Right kidney (tissue), 1 donor: ENCODE measurements around the gene EIF4G1.

Experiments used
- DNase-seq: peaks from one replicate; pipeline ENCODE4 v3.0.0-alpha.2; 2016

EIF4G1 gene

DNA sequence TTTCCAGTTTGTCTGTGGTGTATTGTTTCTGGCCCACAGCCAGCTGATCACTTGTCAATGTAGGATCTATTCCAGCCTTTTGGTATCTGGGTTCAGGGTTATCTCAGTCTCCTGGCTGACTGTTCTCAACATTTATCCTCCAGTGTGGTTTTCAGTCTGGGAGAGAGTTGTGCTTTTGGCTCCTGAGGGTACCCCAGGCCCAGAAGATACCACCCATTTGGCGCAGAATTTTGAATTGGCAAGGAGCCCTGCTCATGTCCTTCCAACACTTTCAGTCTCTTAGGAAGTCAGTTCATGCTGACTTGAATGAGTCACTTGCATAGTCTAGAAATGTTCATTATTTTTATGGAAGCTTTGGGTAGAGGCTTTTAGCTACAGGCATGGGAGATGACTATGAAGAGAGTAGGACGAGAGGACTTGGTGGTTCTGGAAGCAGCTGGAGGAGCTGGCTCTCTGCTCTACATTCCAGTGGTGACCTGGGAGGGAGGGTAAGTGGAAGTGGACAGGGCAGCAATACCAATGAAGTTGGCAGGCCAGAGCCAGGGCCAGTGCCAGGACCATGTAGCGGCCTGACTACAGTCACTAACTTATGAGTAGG lies 54.3 kb downstream of the EIF4G1 start:
- DNase-seq: no peak

DNA sequence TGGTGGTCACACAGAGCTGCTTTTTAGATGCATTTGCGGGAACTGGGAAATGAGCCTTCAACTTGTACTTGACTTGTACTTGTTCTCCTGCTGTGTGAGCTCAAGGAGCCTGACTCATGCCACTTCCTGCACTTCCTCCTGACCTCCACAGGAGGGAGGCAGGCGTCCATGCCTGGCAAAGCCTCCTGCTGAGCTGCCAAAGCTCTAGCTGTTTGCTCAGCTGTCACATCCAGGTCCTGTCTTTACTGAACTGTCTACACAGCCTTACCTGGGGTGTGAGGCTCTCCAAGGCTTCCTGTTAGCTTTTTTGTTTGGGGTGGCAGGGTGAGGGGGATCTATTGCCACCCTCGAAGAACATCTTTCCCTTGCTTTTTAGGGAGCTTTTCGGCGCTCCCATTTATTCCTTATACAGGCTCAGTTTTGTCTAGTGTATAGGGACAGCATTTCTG lies 57.2 kb downstream of the EIF4G1 start:
- peak; percentile 32 for DNase-seq

DNA sequence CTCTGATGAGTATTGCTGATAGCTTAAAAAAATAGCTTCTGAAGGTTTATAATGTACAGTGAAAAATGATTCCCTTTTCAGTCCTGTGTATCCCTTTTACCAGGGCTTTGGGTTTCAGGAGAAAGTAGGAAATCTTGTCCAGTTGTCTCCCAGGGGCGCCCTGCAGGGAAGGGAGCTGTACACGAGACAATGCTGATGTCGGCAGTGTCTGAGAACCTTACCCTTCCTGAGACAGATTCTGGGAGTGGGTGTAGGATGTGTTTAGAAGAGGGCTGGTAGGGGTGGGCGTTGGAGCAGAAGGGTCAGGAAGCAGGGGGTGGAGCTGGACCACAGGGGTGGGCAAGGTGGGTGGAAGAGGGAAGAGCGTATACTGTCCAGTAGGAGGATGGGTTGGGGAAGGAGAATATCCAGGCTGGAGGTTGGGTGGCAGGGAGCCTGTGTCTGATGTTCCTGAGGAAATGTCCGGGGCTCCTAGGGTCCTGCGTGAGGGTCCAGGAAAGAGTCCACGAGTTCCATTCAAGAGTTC lies 58.0 kb downstream of the EIF4G1 start:
- no peak for DNase-seq

DNA sequence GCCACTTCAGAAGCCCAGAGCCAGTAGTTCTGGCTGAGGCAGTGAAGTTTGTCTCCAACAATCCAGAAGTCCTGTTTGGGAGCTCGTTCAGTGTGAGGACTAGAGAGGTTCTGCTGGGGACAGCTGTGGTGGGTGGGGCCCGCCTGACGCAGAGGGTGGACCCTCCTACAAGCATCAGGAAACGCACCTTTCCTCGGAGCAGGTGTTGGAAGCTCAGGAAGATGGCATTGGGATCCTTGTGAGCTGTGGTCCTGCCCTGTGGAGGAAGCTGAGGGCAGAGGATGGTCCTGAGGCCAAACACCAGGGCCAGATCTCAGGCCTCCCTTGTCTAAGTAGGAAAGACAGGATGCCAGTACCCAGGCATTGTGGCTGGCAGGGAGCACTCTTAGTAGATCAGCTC lies 58.5 kb downstream of the EIF4G1 start:
- no peak for DNase-seq

DNA sequence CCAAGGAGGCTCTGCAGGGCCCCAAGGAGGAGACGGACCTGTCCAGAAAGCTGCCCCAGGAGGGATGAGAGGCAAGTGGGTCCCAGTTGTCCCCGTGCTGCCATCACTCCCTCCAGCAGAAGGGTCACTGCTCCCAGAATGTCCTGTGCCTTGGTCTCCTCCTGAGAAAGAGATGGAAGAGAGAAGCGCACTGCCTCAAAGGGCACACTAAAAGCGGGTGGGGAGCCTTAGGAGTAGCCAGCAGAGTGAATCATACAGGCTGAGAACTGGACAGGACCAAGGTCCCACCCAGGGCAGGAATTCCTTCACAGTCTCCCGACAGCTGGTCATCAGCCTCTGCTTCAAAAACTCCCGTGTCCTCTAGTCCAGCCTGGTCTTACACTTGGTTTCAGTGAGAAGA lies 59.0 kb downstream of the EIF4G1 start:
- no peak for DNase-seq

DNA sequence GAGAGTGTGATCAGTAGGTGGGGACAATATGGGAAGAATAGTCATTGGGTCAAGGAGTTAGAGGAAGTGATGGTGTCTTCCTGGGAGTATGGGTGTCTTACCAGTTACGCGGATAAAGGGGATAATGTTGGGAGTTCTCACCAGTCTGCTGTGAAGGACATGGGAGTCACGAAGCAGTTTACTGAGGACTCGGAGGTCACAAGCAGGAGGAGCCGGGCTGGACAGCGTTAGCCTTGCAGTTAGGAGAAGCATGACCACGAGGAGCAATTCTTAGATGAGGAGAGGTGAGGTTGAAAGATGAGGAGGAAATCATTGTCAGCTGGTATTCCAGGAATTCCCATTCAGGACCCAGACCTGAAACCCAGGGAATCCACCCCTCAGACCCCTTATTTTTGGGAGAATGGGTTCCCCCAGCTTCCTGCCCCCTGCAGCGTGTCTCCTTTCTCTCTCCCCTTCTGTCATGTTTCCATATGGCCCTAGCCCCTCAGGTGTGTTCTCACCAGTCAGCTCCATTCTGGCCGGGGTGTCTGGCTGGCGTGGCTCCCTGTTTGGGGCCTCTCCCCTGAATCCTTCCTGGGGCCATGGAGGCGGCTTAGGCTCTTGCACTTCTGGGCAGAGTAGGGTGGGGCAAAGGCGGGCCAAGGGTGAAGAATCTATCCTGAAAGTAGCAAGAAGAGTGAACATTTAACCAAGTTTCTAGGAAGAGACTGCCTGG lies 61.5 kb downstream of the EIF4G1 start:
- DNase-seq: no peak

DNA sequence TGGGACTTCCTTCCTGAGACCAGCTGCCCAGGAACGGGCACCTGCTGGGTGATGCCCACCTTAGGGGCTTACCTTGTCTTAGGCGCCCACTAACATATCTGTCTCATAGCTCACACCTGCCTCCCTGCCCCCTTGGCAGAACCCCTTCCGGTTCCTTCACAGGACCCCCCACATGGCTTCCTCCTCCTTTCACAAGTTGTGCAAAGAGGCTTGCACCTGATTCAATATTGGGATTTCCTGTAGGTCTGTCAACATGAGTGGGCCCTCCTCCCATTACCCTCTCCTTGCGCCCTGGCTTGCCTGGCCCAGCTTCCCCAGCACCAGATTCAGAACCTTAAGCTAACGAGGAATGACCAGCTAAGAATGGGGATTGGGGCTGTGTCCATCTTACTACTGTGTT lies 63.0 kb downstream of the EIF4G1 start:
- DNase-seq: no peak

DNA sequence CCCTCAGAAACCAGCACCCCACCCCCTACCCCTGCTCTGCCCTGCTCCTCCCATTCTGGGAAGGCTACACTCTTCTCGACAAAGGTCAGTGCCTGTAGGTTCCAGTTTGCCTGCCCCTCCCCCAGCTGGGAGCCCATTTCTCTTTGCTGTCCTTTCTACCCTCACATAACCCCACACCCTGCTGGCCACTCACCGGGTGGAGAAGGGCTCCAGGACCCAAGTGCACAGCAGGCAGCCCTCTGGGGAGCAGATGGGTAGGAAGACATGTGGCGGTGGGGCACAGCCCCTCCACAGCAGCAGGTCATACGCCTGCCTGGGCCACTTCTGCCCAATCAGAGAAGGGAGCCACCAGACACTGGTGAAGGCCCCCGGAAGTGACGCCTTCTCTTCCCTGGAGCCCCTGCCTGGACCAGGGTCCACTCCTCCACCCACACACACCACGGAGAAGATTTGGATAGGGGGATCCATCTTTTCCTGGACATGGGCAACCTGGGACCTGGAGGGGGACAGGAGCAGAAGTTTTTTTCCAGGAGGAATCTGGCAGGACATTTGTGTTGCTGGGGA lies 63.6 kb downstream of the EIF4G1 start, which contains the start of gene THPO:
TSS of gene THPO (minus strand) at position 326 of the 564 bp plus-strand sequence. CDS start 1,948 bp downstream, outside the sequence.
- DNase-seq: peak; percentile 31

DNA sequence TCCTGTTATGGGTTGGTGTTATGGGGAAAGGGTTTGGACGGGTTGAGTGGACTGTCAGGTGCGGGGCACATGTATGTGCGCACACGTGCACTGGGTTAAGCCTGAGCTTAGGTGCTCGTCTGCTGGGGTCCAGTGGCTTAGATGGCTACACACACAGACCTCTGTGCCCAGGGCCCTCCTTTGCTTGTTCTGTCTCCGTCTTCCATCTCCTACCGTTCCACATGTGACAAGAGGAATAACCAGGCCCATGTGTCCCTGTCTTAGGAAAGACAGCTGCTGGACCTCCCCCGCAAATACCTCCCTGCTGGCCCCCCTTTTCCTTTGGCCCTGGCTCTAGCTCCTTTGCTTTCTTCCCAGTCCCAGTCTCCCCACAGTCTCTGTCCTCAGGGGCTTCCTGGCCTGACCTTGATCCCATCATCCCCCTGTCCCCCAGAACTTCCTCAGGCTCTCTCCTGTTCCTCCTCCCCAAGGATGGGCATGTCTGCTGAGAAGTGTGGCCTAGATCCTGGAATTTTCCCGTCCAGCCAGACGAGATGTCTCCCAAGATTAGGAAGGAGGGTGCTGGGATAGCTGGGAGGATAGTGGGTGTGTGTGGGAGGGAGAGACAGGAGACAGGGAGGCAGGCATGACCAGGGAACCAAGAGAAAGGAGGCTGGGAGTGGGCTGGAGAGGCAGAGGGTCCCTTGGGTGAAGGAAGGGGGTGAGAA lies 64.4 kb downstream of the EIF4G1 start:
- DNase-seq: peak; percentile 44

DNA sequence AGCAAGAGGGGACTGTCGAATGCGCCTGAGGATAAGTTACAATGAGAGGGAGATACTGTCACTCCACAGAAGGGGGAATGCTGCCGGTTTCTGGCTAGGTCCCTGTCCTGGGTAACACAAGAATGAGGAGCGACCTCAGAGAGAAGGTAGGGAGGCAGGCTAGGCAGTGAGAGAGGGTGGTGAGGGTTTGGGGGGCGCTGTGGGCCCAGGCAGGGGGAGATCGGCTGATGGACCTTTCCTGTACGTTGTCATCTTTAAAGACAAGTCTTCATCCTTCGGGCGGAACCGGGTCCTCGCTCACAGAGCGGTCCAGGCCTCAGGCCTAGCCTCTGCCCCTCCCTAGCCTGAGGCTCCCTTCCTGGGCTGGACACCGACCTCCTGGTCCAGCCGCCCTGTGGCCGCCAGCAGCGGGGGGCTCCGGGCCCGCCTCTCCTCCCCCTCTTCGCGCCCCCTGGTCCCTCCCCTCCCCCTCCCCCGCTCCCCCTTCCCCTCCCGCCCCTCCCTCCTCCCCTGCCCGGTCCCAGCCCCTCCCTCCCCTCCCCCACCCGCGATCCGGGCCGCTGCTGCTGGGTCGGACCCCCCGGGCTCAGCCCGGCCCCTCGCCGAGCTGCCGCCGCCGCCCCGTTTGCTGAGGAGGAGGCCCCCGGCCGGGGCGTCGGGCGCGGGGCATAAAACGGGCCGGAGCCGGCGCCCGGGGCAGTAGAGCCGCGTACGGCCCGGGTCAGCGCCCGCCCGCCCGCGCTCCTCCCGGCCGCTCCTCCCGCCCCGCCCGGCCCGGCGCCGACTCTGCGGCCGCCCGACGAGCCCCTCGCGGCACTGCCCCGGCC lies 65.2 kb downstream of the EIF4G1 start, which contains the start of gene CHRD:
TSS of gene CHRD (plus strand) at position 697 of the 827 bp plus-strand sequence. CDS start 265 bp downstream, outside the sequence.
- DNase-seq: peak; percentile 61

DNA sequence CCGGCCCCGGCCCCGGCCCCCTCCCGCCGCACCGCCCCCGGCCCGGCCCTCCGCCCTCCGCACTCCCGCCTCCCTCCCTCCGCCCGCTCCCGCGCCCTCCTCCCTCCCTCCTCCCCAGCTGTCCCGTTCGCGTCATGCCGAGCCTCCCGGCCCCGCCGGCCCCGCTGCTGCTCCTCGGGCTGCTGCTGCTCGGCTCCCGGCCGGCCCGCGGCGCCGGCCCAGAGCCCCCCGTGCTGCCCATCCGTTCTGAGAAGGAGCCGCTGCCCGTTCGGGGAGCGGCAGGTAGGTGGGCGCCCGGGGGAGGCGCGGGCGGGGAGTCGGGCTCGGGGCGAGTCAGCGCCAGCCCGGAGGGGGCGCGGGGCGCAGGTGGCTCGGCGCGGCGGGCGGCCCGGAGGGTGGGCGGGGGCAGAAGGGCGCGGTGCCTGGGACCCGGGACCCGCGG lies 65.8 kb downstream of the EIF4G1 start:
- DNase-seq: peak; percentile 50

DNA sequence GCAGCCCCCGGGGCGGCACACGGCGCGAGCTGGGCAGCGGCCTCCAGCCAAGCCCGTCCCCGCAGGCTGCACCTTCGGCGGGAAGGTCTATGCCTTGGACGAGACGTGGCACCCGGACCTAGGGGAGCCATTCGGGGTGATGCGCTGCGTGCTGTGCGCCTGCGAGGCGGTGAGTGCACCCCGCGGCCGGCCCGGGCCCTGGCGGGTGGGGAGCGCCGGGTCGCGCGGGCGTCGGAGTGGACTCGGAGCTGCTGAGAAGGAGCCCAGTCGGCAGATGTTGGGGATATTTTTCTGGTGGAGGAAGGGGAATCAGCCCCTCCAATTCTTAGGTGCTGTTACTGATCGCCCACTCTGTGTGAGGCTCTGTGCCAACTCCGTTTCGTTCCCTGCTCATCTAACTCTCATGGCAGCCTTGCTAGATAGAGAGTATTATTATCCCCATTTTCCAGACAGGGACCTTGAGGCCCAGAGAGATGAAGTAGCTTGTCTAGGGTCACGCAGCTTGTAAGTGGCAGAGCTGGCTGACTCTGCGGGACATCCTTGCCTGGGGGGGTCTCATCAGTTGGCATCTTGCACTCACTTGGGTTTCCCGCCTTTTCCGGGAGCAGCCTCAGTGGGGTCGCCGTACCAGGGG lies 66.3 kb downstream of the EIF4G1 start:
- DNase-seq: peak; percentile 65

DNA sequence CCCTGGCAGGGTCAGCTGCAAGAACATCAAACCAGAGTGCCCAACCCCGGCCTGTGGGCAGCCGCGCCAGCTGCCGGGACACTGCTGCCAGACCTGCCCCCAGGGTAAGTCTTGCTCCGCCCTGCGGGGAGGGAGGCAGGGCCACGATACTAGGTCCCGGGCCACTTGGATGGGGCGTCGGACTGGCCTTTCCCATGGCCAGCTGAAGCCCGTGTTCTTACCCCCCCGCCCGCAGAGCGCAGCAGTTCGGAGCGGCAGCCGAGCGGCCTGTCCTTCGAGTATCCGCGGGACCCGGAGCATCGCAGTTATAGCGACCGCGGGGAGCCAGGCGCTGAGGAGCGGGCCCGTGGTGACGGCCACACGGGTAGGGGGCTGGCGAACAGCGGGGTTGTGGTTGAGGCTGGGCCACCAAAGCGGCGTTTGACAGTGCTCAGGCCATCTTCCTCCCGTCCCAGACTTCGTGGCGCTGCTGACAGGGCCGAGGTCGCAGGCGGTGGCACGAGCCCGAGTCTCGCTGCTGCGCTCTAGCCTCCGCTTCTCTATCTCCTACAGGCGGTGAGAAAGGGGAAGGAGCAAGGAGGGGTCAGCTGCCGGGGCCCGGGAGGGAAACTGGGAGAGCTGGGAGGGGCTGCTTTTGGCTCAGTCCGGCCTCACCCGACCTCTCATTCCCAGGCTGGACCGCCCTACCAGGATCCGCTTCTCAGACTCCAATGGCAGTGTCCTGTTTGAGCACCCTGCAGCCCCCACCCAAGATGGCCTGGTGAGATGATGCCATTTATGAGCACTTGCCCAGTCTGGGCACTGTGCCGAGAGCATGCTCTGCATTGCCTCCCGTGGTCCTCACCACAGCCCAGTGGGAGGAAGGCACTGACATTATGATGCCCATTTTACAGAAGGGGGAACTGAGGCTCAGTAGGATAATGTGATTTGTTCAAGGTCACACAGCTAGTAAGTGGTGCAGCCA lies 67.1 kb downstream of the EIF4G1 start:
- peak; percentile 72 for DNase-seq

DNA sequence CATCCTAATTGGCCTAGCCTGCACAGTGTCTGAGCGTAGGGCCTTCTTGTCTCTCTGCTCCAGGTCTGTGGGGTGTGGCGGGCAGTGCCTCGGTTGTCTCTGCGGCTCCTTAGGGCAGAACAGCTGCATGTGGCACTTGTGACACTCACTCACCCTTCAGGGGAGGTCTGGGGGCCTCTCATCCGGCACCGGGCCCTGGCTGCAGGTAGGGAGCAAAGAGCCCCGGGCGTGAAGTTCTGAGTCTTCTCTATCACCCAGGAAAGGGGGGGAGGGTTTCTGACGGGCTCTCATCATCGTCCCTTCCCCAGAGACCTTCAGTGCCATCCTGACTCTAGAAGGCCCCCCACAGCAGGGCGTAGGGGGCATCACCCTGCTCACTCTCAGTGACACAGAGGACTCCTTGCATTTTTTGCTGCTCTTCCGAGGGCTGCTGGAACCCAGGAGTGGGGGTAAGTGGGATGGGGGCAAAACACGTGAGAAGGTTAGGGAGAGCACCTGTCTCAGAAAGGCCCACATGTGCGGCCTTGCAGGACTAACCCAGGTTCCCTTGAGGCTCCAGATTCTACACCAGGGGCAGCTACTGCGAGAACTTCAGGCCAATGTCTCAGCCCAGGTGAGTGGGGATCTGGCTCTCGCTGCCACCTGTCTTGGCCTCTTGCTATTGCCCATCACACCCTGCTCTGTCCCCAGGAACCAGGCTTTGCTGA lies 68.1 kb downstream of the EIF4G1 start:
- no peak for DNase-seq

DNA sequence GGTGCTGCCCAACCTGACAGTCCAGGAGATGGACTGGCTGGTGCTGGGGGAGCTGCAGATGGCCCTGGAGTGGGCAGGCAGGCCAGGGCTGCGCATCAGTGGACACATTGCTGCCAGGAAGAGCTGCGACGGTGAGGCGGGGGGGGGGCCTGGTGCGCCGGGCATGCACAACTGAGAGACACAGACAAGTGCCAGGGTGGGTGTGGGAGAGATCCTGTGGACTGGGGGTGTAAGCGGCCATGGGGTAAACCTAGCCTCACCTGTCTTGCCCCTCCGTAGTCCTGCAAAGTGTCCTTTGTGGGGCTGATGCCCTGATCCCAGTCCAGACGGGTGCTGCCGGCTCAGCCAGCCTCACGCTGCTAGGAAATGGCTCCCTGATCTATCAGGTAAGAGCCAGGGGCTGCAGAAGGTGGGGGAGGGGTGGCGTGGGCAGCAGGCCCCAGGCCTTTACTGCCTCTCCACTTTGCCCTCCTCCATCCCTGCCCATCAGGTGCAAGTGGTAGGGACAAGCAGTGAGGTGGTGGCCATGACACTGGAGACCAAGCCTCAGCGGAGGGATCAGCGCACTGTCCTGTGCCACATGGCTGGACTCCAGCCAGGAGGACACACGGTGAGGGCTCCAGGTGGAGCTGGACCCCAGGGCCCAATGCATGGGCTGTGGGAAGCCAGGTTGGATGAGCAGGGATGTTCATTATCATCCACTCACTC lies 68.8 kb downstream of the EIF4G1 start:
- no peak for DNase-seq

DNA sequence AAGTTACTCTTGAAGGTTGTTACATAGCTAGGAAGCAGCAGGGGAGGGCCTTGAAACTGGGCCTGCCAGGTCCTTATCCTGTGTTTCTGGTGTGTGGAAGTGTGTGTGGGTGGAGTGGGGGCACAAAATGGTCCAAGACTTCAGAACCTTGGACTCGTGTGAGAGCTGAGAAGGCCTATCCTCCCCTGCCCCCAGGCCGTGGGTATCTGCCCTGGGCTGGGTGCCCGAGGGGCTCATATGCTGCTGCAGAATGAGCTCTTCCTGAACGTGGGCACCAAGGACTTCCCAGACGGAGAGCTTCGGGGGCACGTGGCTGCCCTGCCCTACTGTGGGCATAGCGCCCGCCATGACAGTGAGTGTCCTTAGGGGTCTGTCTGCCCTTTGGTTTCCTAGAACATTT lies 69.9 kb downstream of the EIF4G1 start:
- no peak for DNase-seq
